Activated CD4-positive, alpha-beta memory T cell treated with anti-CD3 and anti-CD28 coated beads for 36 hours (primary cell): Measurements from ENCODE around the gene MCM3AP. TPM values are rescaled to one million over a fixed set of nuclear protein-coding genes. Genes with fewer than 3 reads are reported as not detected.

Source experiments
- CTCF ChIA-PET: fragments of 350-600 bp; sonication (Branson Sonifier 250); formaldehyde crosslinking; loops from one replicate; lab custom pipeline; 2021; ENCODE audit warnings: antibody characterized with exemption, inconsistent platforms; lab: Charles Lee
- POLR2A ChIA-PET: fragments of 350-600 bp; sonication (Branson Sonifier 250); formaldehyde crosslinking; loops from one replicate; lab custom pipeline; 2021; ENCODE audit warnings: antibody characterized with exemption; lab: Charles Lee
- DNase-seq: peaks from one replicate; pipeline ENCODE4 v3.0.0-alpha.2; 2020
- H3K27ac Mint-ChIP-seq: one replicate; pipeline ENCODE4 v1.8.0; 2021; ENCODE audit warnings: mixed read lengths
- H3K27me3 Mint-ChIP-seq: one replicate; pipeline ENCODE4 v1.8.0; 2021; ENCODE audit warnings: mixed read lengths
- H3K36me3 Mint-ChIP-seq: one replicate; pipeline ENCODE4 v1.8.0; 2021; ENCODE audit warnings: mixed read lengths
- H3K4me1 Mint-ChIP-seq: one replicate; pipeline ENCODE4 v1.8.0; 2021; ENCODE audit warnings: low read depth, mixed read lengths
- H3K4me3 Mint-ChIP-seq: one replicate; pipeline ENCODE4 v1.8.0; 2021; ENCODE audit warnings: mild to moderate bottlenecking, mixed read lengths
- H3K9me3 Mint-ChIP-seq: one replicate; pipeline ENCODE4 v1.8.0; 2021; ENCODE audit warnings: mixed read lengths
- intact Hi-C: fragments of 100-400 bp; cut with micrococcal nuclease; formaldehyde crosslinking; loops from one replicate; pipeline ENCODE4 v1.15.1; 2023
- total RNA-seq, 2 experiments: library from RNA; stranded (reverse); gene quantifications; one replicate each; pipeline ENCODE4 v1.2.3, GENCODE V29; 2021

MCM3AP gene
- total RNA-seq, 2 experiments from 2014 or later = 117 to 126 TPM

GRCh38 chr21:46219591-46220239 lies 65.7 kb downstream of the MCM3AP start:
- ChIA-PET CTCF (no interaction called here), POLR2A (no interaction called here)
- Mint-ChIP-seq H3K27ac (no peak overlapping the region), H3K4me3 (no peak overlapping the region), H3K9me3 (no peaks in the 10 kb centered on the region), H3K27me3 (no peaks in the 10 kb centered on the region), H3K36me3 (no peaks in the 10 kb centered on the region), H3K4me1 (no peaks in the 10 kb centered on the region)
- intact Hi-C loops = no loop called here
- DNase-seq = no peak

- H3K27ac Mint-ChIP-seq = no peak overlapping the region
- H3K27me3 Mint-ChIP-seq = no peaks in the 10 kb centered on the region
- no peak for DNase-seq
- no peak overlapping the region for H3K4me3 Mint-ChIP-seq
- intact Hi-C loops = no loop called here
- H3K36me3 Mint-ChIP-seq = no peaks in the 10 kb centered on the region
- ChIA-PET CTCF (no interaction called here), POLR2A (no interaction called here)
- no peaks in the 10 kb centered on the region for H3K4me1 Mint-ChIP-seq
- H3K9me3 Mint-ChIP-seq = no peaks in the 10 kb centered on the region
These were observed 66.4 kb downstream of the MCM3AP start for GRCh38 chr21:46218906-46219590.

- DNase-seq = no peak
- CTCF ChIA-PET = no interaction called here
- no peak overlapping the region for H3K4me3 Mint-ChIP-seq
These were observed 67.8 kb downstream of the MCM3AP start for GRCh38 chr21:46217511-46218196.

GRCh38 chr21:46216132-46216747 lies 69.2 kb downstream of the MCM3AP start:
- H3K9me3 Mint-ChIP-seq = no peaks in the 10 kb centered on the region
- CTCF ChIA-PET = interaction anchor here (0.6 to 1.1 kb wide), 3 partner anchors 9 to 941 kb away, joined by 3 read pairs; no protein-coding TSS in a partner anchor
- no peaks in the 10 kb centered on the region for H3K36me3 Mint-ChIP-seq
- H3K4me3 Mint-ChIP-seq = no peak overlapping the region
- DNase-seq = no peak
- intact Hi-C loops = no loop called here
- no peak overlapping the region for H3K27ac Mint-ChIP-seq
- H3K4me1 Mint-ChIP-seq = no peaks in the 10 kb centered on the region
- POLR2A ChIA-PET = no interaction called here
- H3K27me3 Mint-ChIP-seq = no peaks in the 10 kb centered on the region

More at GRCh38 chr21:46217511-46218196, 67.8 kb downstream of the MCM3AP start:
- Mint-ChIP-seq H3K9me3 (no peaks in the 10 kb centered on the region), H3K27ac (no peak overlapping the region), H3K27me3 (no peaks in the 10 kb centered on the region), H3K4me1 (no peaks in the 10 kb centered on the region), H3K36me3 (no peaks in the 10 kb centered on the region)
- intact Hi-C loops = no loop called here
- POLR2A ChIA-PET = no interaction called here

- ChIA-PET POLR2A (no interaction called here), CTCF (interaction anchor here (0.6 to 0.9 kb wide), 2 partner anchors 72 to 176 kb away, joined by 3 read pairs; no protein-coding TSS in a partner anchor)
- no peaks in the 10 kb centered on the region for H3K9me3 Mint-ChIP-seq
- no peak overlapping the region for H3K4me3 Mint-ChIP-seq
- H3K36me3 Mint-ChIP-seq = no peaks in the 10 kb centered on the region
- intact Hi-C loops = no loop called here
- H3K27me3 Mint-ChIP-seq = no peaks in the 10 kb centered on the region
- no peak for DNase-seq
- no peak overlapping the region for H3K27ac Mint-ChIP-seq
- H3K4me1 Mint-ChIP-seq = no peaks in the 10 kb centered on the region
These were observed 69.8 kb downstream of the MCM3AP start for GRCh38 chr21:46215436-46216131.

GRCh38 chr21:46214478-46215340 lies 70.7 kb downstream of the MCM3AP start:
- no peaks in the 10 kb centered on the region for H3K36me3 Mint-ChIP-seq
- no peak for DNase-seq
- H3K4me1 Mint-ChIP-seq = no peaks in the 10 kb centered on the region
- no peaks in the 10 kb centered on the region for H3K27me3 Mint-ChIP-seq
- CTCF ChIA-PET = no interaction called here
- intact Hi-C loops = no loop called here
- no peaks in the 10 kb centered on the region for H3K9me3 Mint-ChIP-seq
- no peak overlapping the region for H3K4me3 Mint-ChIP-seq
- H3K27ac Mint-ChIP-seq = no peak overlapping the region
- POLR2A ChIA-PET = no interaction called here

GRCh38 chr21:46213620-46214286 lies 71.7 kb downstream of the MCM3AP start:
- ChIA-PET POLR2A (no interaction called here), CTCF (no interaction called here)
- intact Hi-C loops = no loop called here
- H3K9me3 Mint-ChIP-seq = no peaks in the 10 kb centered on the region
- no peak overlapping the region for H3K4me3 Mint-ChIP-seq
- no peak for DNase-seq
- H3K4me1 Mint-ChIP-seq = no peaks in the 10 kb centered on the region
- no peaks in the 10 kb centered on the region for H3K27me3 Mint-ChIP-seq
- no peaks in the 10 kb centered on the region for H3K36me3 Mint-ChIP-seq
- H3K27ac Mint-ChIP-seq = no peak overlapping the region

- Mint-ChIP-seq H3K27ac (no peak overlapping the region), H3K9me3 (no peaks in the 10 kb centered on the region), H3K27me3 (no peaks in the 10 kb centered on the region), H3K4me3 (no peak overlapping the region), H3K4me1 (no peaks in the 10 kb centered on the region), H3K36me3 (no peaks in the 10 kb centered on the region)
- DNase-seq = no peak
- intact Hi-C loops = no loop called here
- POLR2A ChIA-PET = no interaction called here
- CTCF ChIA-PET = no interaction called here
These were observed 72.5 kb downstream of the MCM3AP start for GRCh38 chr21:46212721-46213484.

GRCh38 chr21:46211786-46212720 lies 73.4 kb downstream of the MCM3AP start:
- no peaks in the 10 kb centered on the region for H3K9me3 Mint-ChIP-seq
- H3K4me1 Mint-ChIP-seq = no peaks in the 10 kb centered on the region
- no peaks in the 10 kb centered on the region for H3K27me3 Mint-ChIP-seq
- no peak for DNase-seq
- CTCF ChIA-PET = no interaction called here
- no peak overlapping the region for H3K4me3 Mint-ChIP-seq
- intact Hi-C loops = no loop called here
- H3K27ac Mint-ChIP-seq = no peak overlapping the region
- POLR2A ChIA-PET = no interaction called here
- no peaks in the 10 kb centered on the region for H3K36me3 Mint-ChIP-seq

- DNase-seq = no peak
- Mint-ChIP-seq H3K27ac (no peak overlapping the region), H3K4me1 (no peaks in the 10 kb centered on the region), H3K4me3 (no peak overlapping the region), H3K9me3 (no peaks in the 10 kb centered on the region), H3K27me3 (no peaks in the 10 kb centered on the region), H3K36me3 (no peaks in the 10 kb centered on the region)
- intact Hi-C loops = no loop called here
- ChIA-PET CTCF (no interaction called here), POLR2A (no interaction called here)
These were observed 74.0 kb downstream of the MCM3AP start for GRCh38 chr21:46211376-46211775.
